Measurements from ENCODE around the gene FEV.

DNA sequence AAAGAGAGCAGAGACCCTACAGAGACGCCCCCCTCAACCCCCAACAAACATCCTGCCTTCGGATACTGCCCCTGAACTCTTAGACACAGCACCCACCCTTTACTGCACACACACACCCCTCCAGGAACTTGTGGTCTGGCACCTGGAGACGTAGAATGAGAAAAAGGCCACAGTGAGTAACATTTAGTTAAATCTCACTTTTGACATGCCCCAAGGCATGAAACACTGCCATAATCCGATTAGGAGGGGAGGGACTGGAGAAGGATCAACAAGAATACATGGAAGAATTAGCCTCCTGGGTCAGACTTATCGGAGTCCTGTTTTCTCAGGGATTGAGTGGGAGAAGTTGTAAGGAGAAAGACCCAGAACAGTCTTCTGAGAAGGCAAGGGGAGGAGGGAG, 21.4 kb downstream of the FEV start:
- TF ChIP-seq POLR2A (IDR thresholded peaks at IDR 0.05; ENCODE audit: low read depth, low read length) (no peak), CTCF (IDR thresholded peaks at IDR 0.05; ENCODE audit: extremely low read depth in 1 of 2, insufficient read depth in 1 of 2, low read depth in 1 of 2, low read length in 2 of 2) (no peak), EZH2 (IDR thresholded peaks at IDR 0.05; ENCODE audit: borderline replicate concordance, low read depth, low read length, severe bottlenecking) (no peak), JUN (IDR thresholded peaks at IDR 0.05; ENCODE audit: borderline replicate concordance, insufficient read depth, insufficient read length, low read depth) (no peak)
